Astrocyte (in vitro differentiated cells and primary cell): ENCODE data around the gene STRN4. TPM values are rescaled to one million over a fixed set of nuclear protein-coding genes. Genes with fewer than 3 reads are reported as not detected.
"Not testable (repeated sequence)": the region's sequence is repeated elsewhere in the genome, so short reads cannot be mapped to it uniquely, and the experiment has no call there.

Source experiments
- DNase-seq: peaks from one replicate; pipeline ENCODE4 v3.0.0-alpha.2; 2010; ENCODE audit warnings: low read depth
- FAIRE-seq: peaks from 2 replicates; lab custom pipeline; 2011; peaks lifted over from hg19 to GRCh38; lab: Jason Lieb, UNC
- H2AFZ ChIP-seq: 2 replicates; pipeline ENCODE4 v1.6.0; 2012; ENCODE audit warnings: low read depth, low read length, inconsistent platforms
- H3K27ac ChIP-seq: 2 replicates; pipeline ENCODE4 v1.5.1; 2011; ENCODE audit warnings: low read depth, low read length, inconsistent platforms
- H3K27me3 ChIP-seq: 2 replicates; pipeline ENCODE4 v1.6.0; 2011; ENCODE audit warnings: low read length, inconsistent platforms; ENCODE audit not compliant: insufficient read depth
- H3K36me3 ChIP-seq: 2 replicates; pipeline ENCODE4 v1.5.1; 2011; ENCODE audit warnings: low read length, inconsistent platforms; ENCODE audit not compliant: insufficient read depth
- H3K4me1 ChIP-seq: 2 replicates; pipeline ENCODE4 v1.5.1; 2011; ENCODE audit warnings: low read length, inconsistent platforms; ENCODE audit not compliant: insufficient read depth
- H3K4me2 ChIP-seq: 2 replicates; pipeline ENCODE4 v1.6.0; 2012; ENCODE audit warnings: low read length, inconsistent platforms
- H3K4me3 ChIP-seq: 2 replicates; pipeline ENCODE4 v1.5.1; 2011; ENCODE audit warnings: low read depth, mild to moderate bottlenecking, low read length, inconsistent platforms; ENCODE audit not compliant: insufficient read depth
- H3K79me2 ChIP-seq: 2 replicates; pipeline ENCODE4 v1.6.0; 2012; ENCODE audit warnings: mild to moderate bottlenecking, low read length, inconsistent platforms; ENCODE audit not compliant: insufficient read depth
- H3K9ac ChIP-seq: 2 replicates; pipeline ENCODE4 v1.6.0; 2012; ENCODE audit warnings: mild to moderate bottlenecking, low read length, inconsistent platforms
- H3K9me3 ChIP-seq: 2 replicates; pipeline ENCODE4 v1.5.1; 2012; ENCODE audit warnings: low read depth, mild to moderate bottlenecking, low read length, inconsistent platforms; ENCODE audit not compliant: insufficient read depth
- H4K20me1 ChIP-seq: 2 replicates; pipeline ENCODE4 v1.6.0; 2012; ENCODE audit warnings: low read length, inconsistent platforms; ENCODE audit not compliant: insufficient read depth
- H3K27ac Mint-ChIP-seq: one replicate; pipeline ENCODE4 v1.8.0; 2021; ENCODE audit warnings: mild to moderate bottlenecking, mixed read lengths; ENCODE audit not compliant: unreplicated experiment
- H3K27me3 Mint-ChIP-seq: one replicate; pipeline ENCODE4 v1.8.0; 2021; ENCODE audit warnings: low read depth, mixed read lengths; ENCODE audit not compliant: unreplicated experiment
- H3K36me3 Mint-ChIP-seq: one replicate; pipeline ENCODE4 v1.8.0; 2021; ENCODE audit warnings: low read depth, mixed read lengths; ENCODE audit not compliant: unreplicated experiment
- H3K4me1 Mint-ChIP-seq: one replicate; pipeline ENCODE4 v1.8.0; 2021; ENCODE audit warnings: low read depth, mixed read lengths; ENCODE audit not compliant: unreplicated experiment
- H3K4me3 Mint-ChIP-seq: one replicate; pipeline ENCODE4 v1.8.0; 2021; ENCODE audit warnings: mild to moderate bottlenecking, moderate library complexity, mixed read lengths; ENCODE audit not compliant: unreplicated experiment
- H3K9me3 Mint-ChIP-seq: one replicate; pipeline ENCODE4 v1.8.0; 2021; ENCODE audit warnings: mild to moderate bottlenecking, mixed read lengths; ENCODE audit not compliant: unreplicated experiment
- CTCF ChIP-seq: IDR thresholded peaks from 2 replicates; pipeline ENCODE4 v1.5.1; 2011; ENCODE audit warnings: low read depth, mild to moderate bottlenecking, inconsistent platforms, low read length, moderate library complexity; ENCODE audit not compliant: insufficient read depth
- EZH2 ChIP-seq: IDR thresholded peaks from 2 replicates; pipeline ENCODE4 v1.6.1; 2012; ENCODE audit warnings: mild to moderate bottlenecking, low read length, inconsistent platforms; ENCODE audit not compliant: insufficient read depth
- total RNA-seq: library from RNA; stranded (reverse); gene quantifications from 2 replicates; pipeline ENCODE4 v1.2.1, GENCODE V29; 2021

STRN4 gene
- total RNA-seq, 1 donor from 2014 or later: 80.8 TPM

- Histone ChIP-seq H3K4me2 (peak overlapping the region; percentile 90), H3K27ac (no peak overlapping the region)
- H3K4me1 Mint-ChIP-seq: peaks cover 15% of the 10 kb centered on the region
These were observed 37.4 kb upstream of the STRN4 start for GRCh38 chr19:46783670-46784069.

GRCh38 chr19:46782355-46783019 lies 36.2 kb upstream of the STRN4 start:
- FAIRE-seq: no peak
- no peak overlapping the region for H3K27ac Mint-ChIP-seq
- no peaks in the 10 kb centered on the region for H3K9me3 Mint-ChIP-seq
- no peak for DNase-seq
- Histone ChIP-seq H3K4me3 (no peak overlapping the region), H3K36me3 (peaks cover 28% of the 10 kb centered on the region), H4K20me1 (peaks cover 67% of the 10 kb centered on the region), H3K9me3 (no peaks in the 10 kb centered on the region), H3K27ac (no peak overlapping the region), H3K9ac (no peak overlapping the region), H3K4me2 (no peak overlapping the region), H3K4me1 (peaks cover 27% of the 10 kb centered on the region), H2AFZ (no peak overlapping the region), H3K27me3 (no peaks in the 10 kb centered on the region), H3K79me2 (peaks cover 65% of the 10 kb centered on the region)
- no peaks in the 10 kb centered on the region for H3K27me3 Mint-ChIP-seq
- H3K4me1 Mint-ChIP-seq: peaks cover 15% of the 10 kb centered on the region
- peak overlapping the region; percentile 4 for H3K4me3 Mint-ChIP-seq
- TF ChIP-seq CTCF: no peak
- no peak for TF ChIP-seq EZH2
- peaks cover 23% of the 10 kb centered on the region for H3K36me3 Mint-ChIP-seq

More at GRCh38 chr19:46783670-46784069, 37.4 kb upstream of the STRN4 start:
- Mint-ChIP-seq H3K36me3 (peaks cover 23% of the 10 kb centered on the region), H3K4me3 (peak overlapping the region; percentile 97), H3K9me3 (no peaks in the 10 kb centered on the region), H3K27me3 (no peaks in the 10 kb centered on the region), H3K27ac (peak overlapping the region; percentile 99)
- DNase-seq (no peak), FAIRE-seq (no peak)
- no peaks in the 10 kb centered on the region for H3K9me3 ChIP-seq
- peaks cover 27% of the 10 kb centered on the region for H3K4me1 ChIP-seq
- H4K20me1 ChIP-seq: peaks cover 64% of the 10 kb centered on the region
- H3K4me3 ChIP-seq: peak overlapping the region; percentile 77
- H3K9ac ChIP-seq: peak overlapping the region; percentile 86
- H3K36me3 ChIP-seq: peaks cover 21% of the 10 kb centered on the region
- TF ChIP-seq CTCF (no peak), EZH2 (no peak)
- no peaks in the 10 kb centered on the region for H3K27me3 ChIP-seq
- no peak overlapping the region for H2AFZ ChIP-seq
- peaks cover 74% of the 10 kb centered on the region for H3K79me2 ChIP-seq

GRCh38 chr19:46777956-46778645 lies 31.9 kb upstream of the STRN4 start:
- H3K4me1 Mint-ChIP-seq, H3K27me3 Mint-ChIP-seq, H3K9me3 Mint-ChIP-seq, H3K9ac ChIP-seq, H2AFZ ChIP-seq, H3K27ac Mint-ChIP-seq, H3K4me3 ChIP-seq, FAIRE-seq, H3K4me2 ChIP-seq, H3K4me1 ChIP-seq, H3K27me3 ChIP-seq, H3K4me3 Mint-ChIP-seq, H3K9me3 ChIP-seq, DNase-seq, H3K27ac ChIP-seq: not testable (repeated sequence)
- Histone ChIP-seq H3K36me3 (peaks cover 47% of the 10 kb centered on the region), H4K20me1 (peaks cover 53% of the 10 kb centered on the region), H3K79me2 (peaks cover 21% of the 10 kb centered on the region)
- peaks cover 35% of the 10 kb centered on the region for H3K36me3 Mint-ChIP-seq
